Bone marrow (tissue), 2 donors: ENCODE results near the gene CHEK1.
"Not testable (repeated sequence)": the region's sequence is repeated elsewhere in the genome, so short reads cannot be mapped to it uniquely, and the experiment has no call there.

Source experiments
- DNase-seq, 2 donors: peaks; one replicate each; lab custom pipeline; 2025; lab: John Stamatoyannopoulos, UW

CHEK1 gene

DNA sequence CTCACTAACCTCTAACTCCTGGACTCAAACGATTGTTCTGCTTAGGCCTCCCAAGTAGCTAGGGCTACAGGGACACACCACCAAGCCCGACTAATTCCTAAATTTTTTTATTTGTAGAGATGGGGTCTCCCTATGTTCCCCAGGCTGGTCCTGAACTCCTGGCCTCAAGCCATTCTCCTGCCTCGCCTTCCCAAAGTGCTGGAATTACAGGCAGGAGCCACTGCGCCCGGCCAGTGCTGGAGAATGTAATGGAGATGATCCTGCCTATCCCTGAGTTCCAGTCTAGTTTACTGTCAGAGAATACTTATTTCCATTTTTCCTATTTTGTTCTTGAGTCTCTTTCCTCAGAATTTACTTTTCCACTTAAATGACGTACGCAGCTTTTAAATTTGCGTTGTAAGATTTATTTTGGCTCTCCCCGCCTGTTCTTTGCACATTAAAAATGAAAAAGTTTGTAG, at the start of gene CHEK1:
TSS of gene CHEK1 (plus strand) at position 408 of the 458 bp plus-strand sequence. CDS start 1,606 bp downstream, outside the sequence.
- DNase-seq: no peak

DNA sequence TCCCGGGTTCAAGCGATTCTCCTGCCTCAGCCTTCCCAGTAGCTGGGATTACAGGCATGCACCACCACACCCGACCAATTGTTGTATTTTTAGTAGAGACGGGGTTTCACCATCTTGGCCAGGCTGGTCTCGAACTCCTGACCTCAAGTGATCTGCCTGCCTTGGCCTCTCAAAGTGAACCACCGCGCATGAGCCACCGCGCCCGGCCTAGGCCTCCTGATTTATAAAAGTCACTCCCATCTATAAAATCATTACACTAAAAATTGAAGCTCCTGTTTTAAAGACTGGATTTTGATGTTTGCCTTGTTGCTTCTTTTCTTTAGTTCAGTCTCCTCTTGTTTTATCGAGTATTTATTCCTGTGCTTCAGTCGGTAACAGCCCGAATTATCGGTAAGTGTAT, 47.8 kb upstream of the CHEK1 start:
- DNase-seq: not testable (repeated sequence)

GRCh38 chr11:125578783-125579182, 46.2 kb upstream of the CHEK1 start:
- DNase-seq: no peak

DNA sequence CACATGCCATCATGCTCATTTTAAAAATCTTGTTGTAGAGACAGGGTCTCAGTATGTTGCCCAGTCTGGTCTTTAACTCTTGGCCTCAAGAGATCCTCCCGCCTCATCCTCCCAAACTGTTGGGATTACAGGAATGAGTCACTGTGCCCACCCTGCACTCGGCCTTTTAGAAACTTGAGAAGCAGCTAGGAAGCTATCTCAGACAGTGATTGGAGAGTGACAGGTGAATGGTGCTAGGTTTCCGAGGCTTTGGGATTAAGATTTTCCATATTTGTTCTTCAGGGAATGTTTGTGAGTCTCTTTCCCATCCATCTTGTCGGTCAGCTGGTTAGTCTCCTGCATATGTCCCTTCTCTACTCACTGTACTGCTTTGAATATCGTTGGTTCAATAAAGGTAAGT, 45.2 kb upstream of the CHEK1 start:
- DNase-seq: no peak

GRCh38 chr11:125583496-125583895, 41.5 kb upstream of the CHEK1 start:
- DNase-seq: no peak

GRCh38 chr11:125585487-125585886, 39.5 kb upstream of the CHEK1 start:
- DNase-seq: no peak

DNA sequence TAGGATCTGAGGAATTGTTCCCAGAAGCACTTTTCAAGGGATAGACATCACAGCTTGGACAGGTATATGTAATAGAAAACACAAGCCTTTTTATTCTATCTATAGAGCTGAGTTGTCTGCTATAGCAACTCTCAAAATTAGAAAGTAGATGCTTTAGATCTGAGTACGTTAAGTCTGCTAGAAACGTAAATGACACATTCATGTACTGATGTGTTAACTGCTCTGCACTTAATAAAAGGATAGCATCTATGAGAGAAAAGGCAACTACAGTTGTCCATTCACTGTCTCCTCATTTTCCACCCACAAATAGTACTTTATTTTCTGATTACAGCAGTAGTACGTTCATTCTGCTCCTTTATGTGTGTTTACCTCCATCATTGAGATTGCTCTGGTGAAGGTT, 38.3 kb upstream of the CHEK1 start:
- DNase-seq: no peak

DNA sequence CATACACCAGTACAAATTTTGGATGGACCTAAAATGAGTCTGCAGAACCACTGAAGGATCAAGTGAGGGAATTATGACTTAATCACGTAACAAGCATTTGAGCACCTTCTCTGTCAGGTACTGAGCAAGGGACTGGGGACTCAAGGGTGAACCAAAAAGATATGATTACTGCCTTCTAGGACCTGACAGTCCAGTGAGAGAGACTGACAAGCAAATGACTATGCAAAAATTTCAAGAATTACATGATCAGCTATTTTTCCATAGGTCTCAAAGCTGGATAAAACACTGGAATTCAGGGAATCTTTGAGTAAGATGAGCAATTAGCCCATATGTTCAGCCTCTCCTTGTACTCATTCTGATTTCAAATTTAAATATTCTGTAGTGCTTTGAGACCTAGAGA, 37.5 kb upstream of the CHEK1 start:
- no peak for DNase-seq

- DNase-seq: no peak
Observed at GRCh38 chr11:125588505-125588904, 36.5 kb upstream of the CHEK1 start.

DNA sequence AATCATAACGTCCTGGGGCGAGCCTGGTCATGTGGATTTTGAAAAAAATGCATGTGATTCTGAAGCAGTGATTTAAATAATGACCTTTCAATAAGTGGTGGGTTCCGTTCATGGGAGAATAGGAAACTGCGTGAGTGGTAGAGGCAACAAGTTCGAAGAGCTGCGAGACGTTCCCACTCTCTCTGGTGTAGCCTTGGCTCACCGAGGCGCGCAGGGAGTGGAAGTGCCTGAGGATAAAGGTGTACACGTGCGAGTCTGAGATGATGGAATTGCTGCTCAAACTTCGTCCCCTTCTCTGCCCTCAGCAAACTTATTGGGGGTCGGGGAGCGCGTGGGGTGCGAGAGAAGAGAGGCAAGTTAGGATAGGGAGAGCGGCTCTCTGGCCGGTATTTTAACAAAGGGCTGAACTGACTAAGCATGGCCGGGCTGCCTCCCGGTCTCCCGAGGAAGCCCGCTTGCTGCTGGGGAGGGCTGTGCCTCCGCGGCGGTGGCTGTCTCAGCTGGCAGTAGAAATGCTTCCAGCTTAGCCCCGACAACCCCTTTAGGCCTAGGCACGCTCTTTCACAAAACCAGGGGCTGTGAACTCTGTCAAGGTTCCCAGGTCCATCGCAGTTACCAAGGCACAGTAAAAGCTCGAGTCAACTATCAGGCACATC, 33.2 kb upstream of the CHEK1 start:
- DNase-seq: peak in 1 of 2 donors; percentile 56

GRCh38 chr11:125592305-125593113, 32.5 kb upstream of the CHEK1 start, which contains the start of gene STT3A:
Gene STT3A (plus strand): TSS chr11:125592852. CDS start chr11:125595916, 3,064 bp downstream.
- DNase-seq: peak; percentile 89 to 100

GRCh38 chr11:125593114-125593820, 31.7 kb upstream of the CHEK1 start:
- no peak for DNase-seq

- no peak for DNase-seq
Observed at GRCh38 chr11:125594958-125595357, 30.0 kb upstream of the CHEK1 start.

DNA sequence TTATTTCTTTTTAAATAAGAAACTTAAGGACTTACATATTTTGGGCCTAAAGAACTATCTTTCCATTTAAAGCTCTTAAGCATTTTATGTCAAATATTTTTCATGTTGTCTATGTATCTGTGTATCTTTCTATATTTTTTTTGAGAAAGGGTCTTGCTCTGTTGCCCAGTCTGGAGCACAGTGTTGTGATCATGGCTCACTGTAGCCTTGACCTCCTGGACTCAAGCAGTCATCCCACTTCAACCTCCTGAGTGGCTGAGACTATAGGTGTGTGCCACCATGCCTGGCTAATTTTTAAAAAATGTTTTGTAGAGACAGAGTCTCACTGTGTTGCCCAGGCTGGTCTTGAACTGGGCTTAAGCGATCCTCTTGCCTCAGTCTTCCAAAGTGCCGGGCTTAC, 24.3 kb upstream of the CHEK1 start:
- no peak for DNase-seq

GRCh38 chr11:125603207-125603606, 21.8 kb upstream of the CHEK1 start:
- DNase-seq: no peak

DNA sequence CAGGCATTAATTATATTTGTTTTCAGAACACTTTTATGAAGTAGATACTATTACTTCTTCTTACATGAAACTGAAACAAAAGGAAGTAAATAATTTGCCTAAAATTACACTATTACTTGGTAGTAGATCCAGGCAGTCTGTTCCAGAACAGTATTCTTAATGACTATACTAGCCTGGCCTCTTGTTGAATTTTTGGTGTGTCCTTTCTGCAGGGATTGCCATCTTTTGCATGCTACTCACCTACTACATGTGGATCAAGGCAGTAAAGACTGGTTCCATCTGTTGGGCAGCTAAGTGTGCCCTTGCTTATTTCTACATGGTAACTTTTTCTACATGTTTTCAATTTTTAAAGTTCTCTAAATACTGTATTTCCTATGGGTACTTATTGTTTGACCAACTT, 19.5 kb upstream of the CHEK1 start:
- DNase-seq: no peak

DNA sequence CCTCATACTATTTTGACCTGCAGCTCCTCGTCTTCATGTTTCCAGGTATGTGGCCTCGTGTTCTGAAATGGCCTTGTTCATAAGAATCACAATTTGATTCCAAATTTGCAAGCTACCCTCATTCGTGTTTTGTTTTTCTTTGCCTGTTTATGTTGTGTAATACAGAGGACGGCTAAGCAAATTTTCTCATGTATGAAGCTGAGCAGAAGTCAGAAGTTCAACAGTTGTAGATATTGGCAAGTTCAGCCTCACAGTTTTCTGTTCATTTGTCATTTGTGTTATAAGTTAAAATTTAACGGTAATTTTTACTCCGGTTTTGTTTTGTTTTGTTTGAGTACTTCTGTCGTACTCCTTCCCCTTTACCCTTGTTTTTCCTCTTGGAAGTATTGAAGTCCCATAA, 15.4 kb upstream of the CHEK1 start:
- no peak for DNase-seq

- no peak for DNase-seq
Observed at GRCh38 chr11:125618383-125618782, 6.6 kb upstream of the CHEK1 start.

DNA sequence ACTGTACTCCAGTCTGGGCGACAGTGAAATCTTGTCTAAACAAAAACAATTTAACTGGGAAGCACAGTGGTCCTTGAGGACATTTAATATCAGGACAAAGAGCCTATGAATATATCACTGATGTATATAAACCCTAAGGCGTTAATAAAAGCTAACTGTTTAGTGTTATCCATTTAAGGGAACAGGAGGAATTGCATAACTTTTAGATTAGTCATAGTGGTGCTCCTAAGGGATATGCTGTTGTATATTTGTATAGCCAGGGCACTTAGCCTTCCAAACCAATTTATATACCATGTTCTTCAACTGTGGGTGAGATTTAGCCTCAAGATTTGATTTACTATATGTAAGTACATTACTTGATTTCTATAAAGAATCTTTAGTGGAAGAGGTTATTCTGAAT, 3.0 kb upstream of the CHEK1 start:
- DNase-seq: no peak

DNA sequence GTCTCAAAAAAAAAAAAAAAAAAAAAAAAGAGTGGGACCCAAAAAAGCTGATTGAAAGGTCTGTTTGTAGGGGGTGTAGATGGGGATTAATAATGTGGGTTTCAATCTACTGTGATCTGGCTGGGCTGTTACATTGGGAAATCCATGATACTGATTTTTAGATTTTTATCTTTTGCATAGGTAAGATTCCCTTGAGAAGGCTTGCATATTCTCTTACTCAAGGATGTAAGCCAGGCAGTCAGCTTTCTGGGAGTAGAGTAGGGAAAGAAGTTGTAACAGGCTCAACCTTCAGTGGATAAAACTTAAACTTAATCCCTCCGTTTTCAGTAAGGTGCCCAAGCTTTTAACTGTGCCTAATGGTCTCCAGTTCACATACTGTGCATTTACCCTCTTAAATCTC, 1.9 kb upstream of the CHEK1 start:
- DNase-seq: no peak

GRCh38 chr11:125625225-125625629, 264 bp downstream of the CHEK1 start:
- no peak for DNase-seq

DNA sequence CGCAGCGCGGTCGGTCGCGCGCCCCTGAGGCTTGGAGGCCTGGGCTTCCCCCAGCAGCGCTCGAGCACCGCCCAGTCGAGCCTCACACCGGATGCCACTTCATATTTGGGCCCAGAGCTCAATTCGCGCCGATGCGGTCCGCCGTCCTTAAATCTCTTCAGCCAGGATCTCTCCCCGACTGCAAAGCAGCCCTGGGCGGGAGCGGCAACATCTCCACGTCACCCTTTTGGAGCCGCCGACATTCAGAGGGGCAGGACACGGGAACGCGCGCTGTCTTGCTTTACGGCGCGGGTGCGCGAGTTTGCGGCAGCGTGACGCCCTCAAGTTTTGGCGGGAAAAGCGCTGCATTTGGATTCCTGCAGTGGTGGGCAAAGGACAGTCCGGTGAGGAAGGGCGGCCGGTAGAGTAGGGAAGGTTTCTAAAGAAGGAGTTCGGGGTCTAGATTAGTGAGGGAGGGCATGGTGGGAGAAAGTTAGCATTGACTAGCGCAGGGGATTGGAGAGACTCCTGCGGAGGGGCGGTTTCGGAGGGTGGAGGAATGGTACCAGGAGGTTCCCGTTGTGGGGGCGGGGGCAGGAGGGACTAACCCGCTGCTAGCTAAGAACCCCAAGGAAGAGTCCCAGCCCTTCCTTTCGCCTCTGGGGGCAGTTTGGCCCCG, 796 bp downstream of the CHEK1 start:
- peak; percentile 72 to 81 for DNase-seq
